Inflammatory macrophage treated with lipopolysaccharide for 1 hour (primary cell): Measurements from ENCODE around the gene TIGD6.
"Not testable (repeated sequence)": the region's sequence is repeated elsewhere in the genome, so short reads cannot be mapped to it uniquely, and the experiment has no call there.

Experiments
- DNase-seq, 2 donors: peaks; one replicate each; pipeline ENCODE4 v3.0.0-alpha.2; 2020 to 2022

TIGD6 gene

DNA sequence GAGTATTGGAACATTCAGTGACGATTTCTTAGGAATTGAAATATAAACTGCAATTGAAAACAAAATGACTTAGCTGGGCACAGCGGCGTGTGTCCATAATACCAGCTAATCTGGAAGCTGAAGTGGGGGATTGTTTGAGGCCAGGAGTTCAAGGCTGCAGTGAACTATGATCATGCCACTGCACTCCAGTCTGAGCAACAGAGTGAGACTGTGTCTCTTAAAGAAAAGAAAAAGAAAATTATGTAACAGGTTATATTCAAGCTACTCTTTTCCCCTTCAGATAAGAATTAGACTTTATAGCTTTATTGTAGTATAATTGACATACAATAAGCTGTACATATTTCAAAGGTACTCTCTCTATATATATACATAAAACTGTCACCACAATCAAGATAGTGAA lies 33.5 kb downstream of the TIGD6 start:
- no peak for DNase-seq

DNA sequence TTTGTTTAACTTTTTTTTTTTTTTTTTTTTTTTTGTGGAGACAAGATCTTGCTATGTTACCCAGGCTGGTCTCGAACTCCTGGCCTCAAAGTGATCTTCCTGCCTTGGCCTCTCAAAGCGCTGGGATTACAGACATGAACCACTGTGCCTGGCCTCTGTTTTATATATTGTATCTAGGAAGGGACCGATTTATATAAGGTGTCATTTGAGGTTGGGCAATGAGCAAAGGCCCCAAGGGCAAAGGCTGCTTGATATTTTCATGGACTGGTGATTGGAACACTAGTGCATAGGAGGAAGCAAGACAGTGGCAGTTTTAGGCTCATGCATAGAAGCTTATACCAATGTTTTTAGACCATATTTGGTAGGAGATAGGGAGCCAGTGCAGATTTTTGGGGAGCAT lies 36.7 kb downstream of the TIGD6 start:
- no peak for DNase-seq

- DNase-seq = no peak
Measured at GRCh38 chr5:149962601-149963300, 37.7 kb downstream of the TIGD6 start.

DNA sequence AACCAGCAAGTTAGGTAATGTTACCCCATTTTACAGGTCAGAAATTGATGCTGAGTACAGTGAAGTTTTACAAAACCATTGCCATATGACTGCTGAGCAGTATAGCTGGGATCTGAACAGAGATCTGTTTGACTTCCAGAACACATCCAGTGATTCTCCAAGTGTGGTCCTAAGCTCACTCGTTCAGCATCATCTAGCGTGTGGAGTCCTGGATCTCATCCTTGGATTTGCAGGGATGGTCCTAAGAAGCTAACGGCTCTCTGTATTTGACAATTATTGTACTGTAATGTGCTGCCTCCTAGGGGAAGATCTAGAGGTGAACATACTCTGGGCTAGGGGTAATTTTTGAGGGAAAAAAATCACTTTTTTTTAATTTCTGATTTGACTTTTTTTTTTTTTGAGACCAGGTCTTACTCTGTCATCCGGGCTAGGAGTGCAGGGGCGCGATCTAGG lies 38.5 kb downstream of the TIGD6 start:
- peak in 1 of 2 donors; percentile 38 for DNase-seq

GRCh38 chr5:149961186-149961685 lies 39.2 kb downstream of the TIGD6 start:
- DNase-seq = no peak

GRCh38 chr5:149960272-149961185 lies 39.9 kb downstream of the TIGD6 start, which contains the start of gene SLC26A2:
Gene SLC26A2, plus strand, starts transcription at chr5:149960758. Its CDS starts 16,895 bp downstream, at chr5:149977653.
- peak; percentile 96 to 97 for DNase-seq

GRCh38 chr5:149959406-149960236 lies 40.8 kb downstream of the TIGD6 start:
- DNase-seq = peak; percentile 70 to 78

DNA sequence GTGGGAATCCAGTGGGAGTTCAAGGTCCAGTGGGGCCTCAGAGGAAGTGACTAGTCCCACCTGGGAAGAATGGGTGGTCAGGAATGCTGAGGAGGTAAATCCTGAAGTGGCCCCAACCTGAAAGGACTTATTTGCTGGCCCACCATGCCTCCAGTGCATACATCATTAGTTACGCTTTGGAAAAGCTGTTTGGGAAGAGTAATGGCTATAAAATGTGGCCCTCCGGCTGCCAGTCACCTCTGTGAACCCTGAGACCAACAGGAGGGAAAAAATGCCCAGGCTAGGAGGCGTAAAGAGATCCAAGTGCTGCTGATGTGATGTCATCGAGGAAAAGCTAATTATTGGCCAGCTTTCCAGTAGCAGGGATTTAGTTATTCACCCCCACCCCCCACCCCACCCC lies 42.6 kb downstream of the TIGD6 start:
- no peak for DNase-seq

- no peak for DNase-seq
Measured at GRCh38 chr5:149956685-149957084, 43.8 kb downstream of the TIGD6 start.

GRCh38 chr5:149954798-149955197 lies 45.7 kb downstream of the TIGD6 start:
- no peak for DNase-seq

DNA sequence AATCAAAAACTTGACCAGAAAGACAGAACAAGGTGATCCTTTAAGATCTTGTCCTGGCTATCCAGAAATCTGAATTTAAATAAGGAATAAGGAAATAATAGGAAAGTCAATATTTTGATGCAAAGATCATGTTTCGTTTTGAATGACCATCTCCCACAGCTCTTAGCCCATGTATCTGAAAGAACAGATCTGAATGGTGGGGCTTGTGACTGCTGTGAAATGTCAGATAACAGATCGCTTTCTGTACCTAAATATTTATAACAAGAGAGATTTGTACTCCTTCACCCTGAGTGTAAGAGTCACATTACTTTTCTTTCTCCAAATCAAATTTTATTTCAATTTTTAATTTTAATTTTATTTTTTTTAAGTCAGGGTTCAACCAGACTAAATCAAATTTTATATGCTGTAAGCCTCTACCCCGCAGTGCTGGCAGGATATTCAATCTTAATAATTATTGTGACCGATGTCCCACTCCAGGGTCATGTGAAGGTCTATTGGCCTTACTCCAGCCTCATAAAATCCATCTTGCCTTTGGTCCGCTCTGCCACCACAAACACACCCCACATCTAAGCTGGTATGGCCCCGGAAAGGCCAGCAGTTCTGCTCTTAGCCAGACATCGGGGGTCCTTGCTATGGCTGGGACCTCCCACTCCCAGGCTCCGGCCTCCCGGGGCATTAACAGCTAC lies 46.9 kb downstream of the TIGD6 start:
- no peak for DNase-seq

GRCh38 chr5:149951138-149951749 lies 49.2 kb downstream of the TIGD6 start:
- no peak for DNase-seq

GRCh38 chr5:149948993-149949392 lies 51.5 kb downstream of the TIGD6 start:
- no peak for DNase-seq

DNA sequence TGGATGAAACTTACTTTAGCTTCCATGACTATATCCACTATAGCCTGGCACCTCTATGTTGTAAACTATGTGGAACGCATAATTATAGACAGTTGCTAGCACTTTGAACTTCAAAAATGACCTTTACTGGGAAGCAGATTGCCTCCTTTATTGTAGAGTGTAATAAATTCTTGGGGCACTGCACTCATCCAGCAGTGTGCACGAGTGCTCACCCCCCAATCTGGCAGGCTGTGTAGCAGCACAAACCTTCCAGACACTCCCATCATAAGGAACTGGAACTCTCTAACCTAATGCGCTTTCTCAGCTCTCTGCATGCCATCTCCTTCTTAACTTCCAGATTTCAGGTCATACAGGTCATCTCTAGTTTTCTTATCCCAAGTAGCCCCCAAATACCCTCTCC lies 54.3 kb downstream of the TIGD6 start:
- no peak for DNase-seq

GRCh38 chr5:149944666-149945065 lies 55.8 kb downstream of the TIGD6 start, which contains the start of gene PDE6A:
Gene PDE6A, minus strand, starts transcription at chr5:149944793. Its CDS starts 120 bp downstream, at chr5:149944673.
- no peak for DNase-seq

GRCh38 chr5:149943177-149943949 lies 57.1 kb downstream of the TIGD6 start:
- not testable (repeated sequence) for DNase-seq
